NCI-H2227 (cell line): ENCODE measurements around the gene MNT.

Experiments
- DNase-seq: peaks from one replicate; lab custom pipeline; 2025; ENCODE audit not compliant: unreplicated experiment; lab: John Stamatoyannopoulos, UW

MNT gene

GRCh38 chr17:2418572-2418971 is 17.7 kb upstream of the MNT start:
- DNase-seq: no peak

DNA sequence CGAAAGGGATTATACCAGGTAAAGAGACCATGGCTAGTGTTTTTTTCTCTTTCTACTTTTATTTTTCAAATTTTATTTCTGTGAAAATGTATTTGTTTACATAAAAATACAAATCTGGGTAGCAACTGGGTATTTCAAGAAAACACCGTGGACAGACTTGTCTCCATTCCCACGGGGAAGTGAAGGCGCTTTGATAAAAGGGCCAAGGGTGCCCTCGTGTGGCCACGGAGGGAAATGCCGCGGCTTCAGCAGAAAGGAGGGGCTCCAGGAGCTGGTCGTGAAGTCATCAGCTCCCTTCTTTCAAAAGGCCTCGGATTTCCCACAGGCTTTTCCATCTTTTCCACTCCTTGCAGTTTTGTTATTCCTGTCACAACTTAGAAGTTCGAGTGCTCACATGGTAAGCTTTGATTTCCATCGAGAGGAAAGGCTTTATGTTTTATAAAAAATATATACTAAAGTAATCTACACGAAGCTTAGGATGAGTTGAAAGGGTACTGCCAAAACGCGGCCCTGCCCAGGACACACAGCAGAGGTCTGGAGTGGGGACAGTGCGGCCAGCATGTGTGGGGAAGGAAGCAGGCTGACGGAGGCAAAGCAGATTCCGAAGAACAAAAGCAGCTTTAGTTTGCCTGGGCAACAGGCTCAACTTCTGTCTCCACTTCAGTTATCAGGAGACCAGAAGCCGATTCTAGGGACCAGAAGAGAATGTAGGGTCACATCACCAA is 15.3 kb upstream of the MNT start:
- peak; percentile 86 for DNase-seq

GRCh38 chr17:2415081-2415480 is 14.2 kb upstream of the MNT start:
- DNase-seq: no peak

DNA sequence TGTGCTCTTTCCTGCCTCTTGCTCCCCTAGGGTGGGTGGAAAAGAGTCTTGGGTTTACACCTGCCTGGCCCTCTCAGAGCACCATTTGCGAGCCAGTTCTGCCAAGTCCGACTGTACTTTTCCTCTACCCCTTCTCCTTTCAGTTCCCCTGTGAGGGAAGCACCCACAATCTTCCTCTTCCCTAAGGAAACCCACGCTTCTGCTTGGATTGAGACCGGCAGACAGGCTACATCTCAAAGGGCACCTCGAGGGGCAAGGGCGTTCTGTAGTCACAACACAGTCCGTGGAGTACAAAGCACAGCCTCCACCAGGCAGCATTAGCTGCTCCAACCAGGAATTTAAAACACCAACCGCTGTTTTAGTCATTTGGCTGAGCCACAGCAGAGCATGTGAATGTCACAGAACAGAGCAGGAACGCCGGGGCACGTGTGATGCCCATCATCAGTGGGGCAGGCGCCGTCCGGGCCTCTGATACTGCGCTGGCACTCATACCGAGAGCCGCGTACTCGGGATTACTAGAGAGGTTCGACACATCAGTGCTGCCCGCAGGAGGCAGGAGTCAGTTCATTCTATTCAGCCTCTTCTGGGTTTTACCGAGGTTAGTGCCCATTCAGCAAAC is 13.7 kb upstream of the MNT start:
- no peak for DNase-seq

DNA sequence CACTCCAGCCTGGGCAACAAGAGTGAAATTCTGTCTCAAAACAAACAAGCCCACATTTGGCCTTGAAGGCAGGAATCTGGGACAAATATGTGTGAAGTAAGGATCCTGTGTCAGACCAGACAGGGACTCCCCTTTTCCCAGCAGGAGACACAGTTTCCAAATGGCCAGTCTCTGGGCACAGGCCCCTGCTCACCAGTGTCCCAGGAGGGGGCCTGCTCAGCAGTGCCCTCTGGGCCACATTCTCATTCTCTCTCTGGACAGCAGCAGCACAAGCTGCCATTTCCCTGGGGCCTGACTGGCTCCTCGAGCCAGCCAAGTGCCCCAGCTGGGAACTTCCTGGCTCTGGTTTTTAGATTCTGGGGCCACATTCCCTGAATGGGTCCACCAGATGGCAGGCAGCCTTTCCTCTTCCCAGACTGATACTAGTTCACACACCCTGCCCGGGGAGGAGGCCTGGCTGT is 11.7 kb upstream of the MNT start:
- DNase-seq: no peak

DNA sequence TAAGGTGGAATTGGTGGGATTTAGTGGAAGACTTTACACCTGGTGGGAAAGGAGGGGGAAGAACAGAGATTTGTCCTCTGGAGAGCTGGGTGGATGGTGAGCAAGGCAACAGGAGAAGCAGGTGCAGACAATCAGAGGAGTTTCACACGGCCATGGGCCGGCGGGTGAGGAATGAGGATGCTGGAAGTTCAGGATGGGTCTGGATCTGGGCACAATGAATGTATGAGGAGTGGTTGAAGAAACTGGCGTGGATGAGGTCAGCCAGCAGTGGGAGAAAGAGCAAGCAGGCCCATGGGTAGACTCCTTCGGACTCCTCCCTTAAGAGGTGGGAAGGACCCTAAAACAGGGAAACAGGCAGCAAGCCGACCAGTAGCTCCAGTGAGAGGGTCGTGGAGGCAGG is 10.1 kb upstream of the MNT start:
- DNase-seq: no peak

GRCh38 chr17:2406903-2407790 is 6.3 kb upstream of the MNT start:
- DNase-seq: peak; percentile 45

- DNase-seq: no peak
These were observed 5.5 kb upstream of the MNT start for GRCh38 chr17:2406271-2406902.

DNA sequence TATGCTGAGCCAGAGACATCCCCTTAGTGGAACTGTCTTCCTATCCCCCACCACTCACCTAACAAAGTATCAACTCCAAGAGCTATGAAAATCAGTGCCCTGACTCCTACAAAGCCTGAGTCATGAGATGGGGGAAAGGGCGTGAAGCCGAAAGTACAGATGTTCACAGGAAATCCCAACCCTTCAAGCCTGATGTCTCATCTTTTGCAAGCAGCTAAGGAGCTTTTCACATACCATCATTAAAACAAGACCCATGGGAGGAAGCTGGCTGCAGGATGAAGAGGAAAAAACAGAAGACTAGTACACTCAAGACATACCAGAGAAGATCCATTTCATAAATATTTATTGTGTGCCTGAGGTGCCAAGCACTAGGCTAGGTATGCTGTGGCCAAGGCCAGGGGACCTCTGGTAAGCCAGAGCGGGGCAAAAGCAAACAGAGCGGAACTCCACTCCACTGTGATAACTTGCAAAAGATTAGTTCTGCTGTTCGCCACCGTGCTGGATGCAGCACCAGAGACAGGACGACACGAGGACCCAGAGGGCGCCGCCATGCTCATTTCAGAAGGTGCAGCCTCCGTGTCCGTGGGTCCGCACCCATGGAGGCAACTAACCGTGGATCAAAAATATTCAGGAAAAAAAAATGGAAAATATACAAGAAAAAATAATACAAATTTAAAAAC is 4.5 kb upstream of the MNT start:
- no peak for DNase-seq

GRCh38 chr17:2403044-2403443 is 2.2 kb upstream of the MNT start:
- no peak for DNase-seq

DNA sequence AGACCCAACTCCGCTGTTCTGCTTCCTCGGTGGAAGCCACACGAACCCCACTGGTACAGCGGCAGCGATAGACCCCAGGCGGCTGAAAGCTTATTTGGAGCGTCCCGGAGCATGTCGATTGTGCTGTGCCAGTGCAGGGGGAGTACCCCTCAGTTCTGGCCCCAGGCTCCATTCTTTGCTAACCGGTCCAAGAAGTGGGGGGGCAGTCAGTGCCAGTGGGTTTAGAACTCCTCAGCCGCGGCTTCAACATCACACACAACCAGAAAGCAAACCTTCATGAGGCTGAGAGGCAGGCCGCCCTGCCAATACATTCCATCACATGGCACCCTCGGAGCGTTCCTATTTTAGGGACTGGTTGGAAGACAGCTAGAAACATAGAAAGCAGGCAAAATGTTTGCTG is 1.7 kb upstream of the MNT start:
- no peak for DNase-seq

GRCh38 chr17:2401426-2402221 is 764 bp upstream of the MNT start:
- peak; percentile 97 for DNase-seq

GRCh38 chr17:2400474-2400866 is 390 bp downstream of the MNT start:
- peak; percentile 55 for DNase-seq

DNA sequence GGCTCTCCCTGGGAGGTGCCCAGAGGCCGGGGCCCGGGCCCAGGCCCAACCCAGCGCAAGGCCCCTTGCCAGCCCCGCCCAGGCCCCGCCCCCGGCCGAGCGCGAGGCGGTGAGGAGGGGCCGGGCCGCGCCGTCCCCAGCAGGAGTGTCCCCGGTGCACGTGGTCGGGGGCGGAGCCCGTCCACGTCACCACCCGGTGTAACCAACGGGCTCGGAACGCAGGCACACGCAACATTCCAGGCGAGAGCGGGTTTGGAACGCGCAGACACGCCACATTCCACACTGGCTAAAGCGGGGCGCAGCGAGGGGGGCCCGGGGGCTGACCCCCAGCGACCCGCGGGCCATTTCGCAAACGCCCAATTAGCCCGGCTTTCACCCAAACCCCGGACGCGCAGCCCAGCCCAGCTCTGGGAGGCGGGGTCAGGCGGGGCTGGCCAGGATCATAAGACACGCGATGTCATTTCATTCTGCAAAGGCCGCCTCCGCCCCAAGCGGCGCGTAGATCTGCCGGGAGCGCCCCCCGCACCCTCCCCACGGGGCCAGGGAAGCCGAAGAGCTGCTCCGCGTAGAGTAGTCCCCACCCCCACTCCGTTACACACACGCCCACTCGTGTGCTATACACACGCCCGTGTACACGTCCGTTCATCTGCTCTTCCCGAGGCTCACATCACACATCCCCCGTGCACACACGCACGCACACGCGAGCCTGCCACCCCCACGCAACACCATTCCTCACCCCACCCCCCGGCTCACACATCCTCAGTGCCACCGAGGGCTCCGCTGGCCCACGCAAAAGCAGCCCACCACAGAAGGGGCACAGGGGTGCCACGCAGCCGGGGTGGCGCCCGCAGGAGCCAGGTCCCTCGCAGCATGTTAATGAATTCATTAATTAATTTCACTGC is 1.0 kb downstream of the MNT start:
- peak; percentile 94 for DNase-seq

GRCh38 chr17:2398655-2399571 is 1.9 kb downstream of the MNT start:
- DNase-seq: peak; percentile 81

DNA sequence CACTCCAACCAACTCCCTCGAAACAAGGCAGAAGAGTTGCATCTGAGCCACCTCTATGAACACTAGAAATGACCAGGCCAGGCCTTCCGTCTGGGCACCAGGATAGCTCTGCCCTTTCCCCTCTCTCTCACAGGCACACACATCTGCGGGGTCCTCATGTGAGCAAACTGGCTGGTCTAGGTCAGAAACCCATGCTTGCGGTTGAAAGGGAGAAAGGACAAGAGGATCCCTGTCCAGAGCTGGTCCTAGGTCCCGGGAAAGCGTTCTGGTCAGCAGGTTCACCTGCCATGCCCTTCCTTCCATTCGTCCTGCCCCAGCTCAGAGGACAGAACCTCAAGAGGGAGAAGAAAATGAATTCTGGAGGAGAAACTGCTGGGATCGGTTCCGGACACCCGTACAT is 2.7 kb downstream of the MNT start:
- DNase-seq: no peak

- DNase-seq: no peak
These were observed 3.4 kb downstream of the MNT start for GRCh38 chr17:2397247-2398171.
